DMS153 treated with DMSO at 0.1 percent for 48 hours (cell line): Measurements from ENCODE around the gene CADM3.

Experiments
- DNase-seq: peaks from one replicate; lab custom pipeline; 2025; ENCODE audit not compliant: unreplicated experiment; lab: John Stamatoyannopoulos, UW

CADM3 gene

GRCh38 chr1:159171254-159171687 lies at the start of gene CADM3:
CADM3 (plus strand) TSS chr1:159171615; CDS start chr1:159171766, 151 bp downstream.
- DNase-seq, result no peak

GRCh38 chr1:159122005-159122621 lies 49.3 kb upstream of the CADM3 start:
- no peak for DNase-seq

- no peak for DNase-seq
Measured at GRCh38 chr1:159123587-159123986, 47.8 kb upstream of the CADM3 start.

GRCh38 chr1:159132271-159132881 lies 39.0 kb upstream of the CADM3 start:
- DNase-seq, result peak; percentile 51

- DNase-seq, result no peak
Measured at GRCh38 chr1:159140474-159140873, 30.9 kb upstream of the CADM3 start.

GRCh38 chr1:159141584-159142390 lies 29.6 kb upstream of the CADM3 start:
- peak; percentile 15 for DNase-seq

- DNase-seq, result no peak
Measured at GRCh38 chr1:159142391-159142663, 29.1 kb upstream of the CADM3 start.

GRCh38 chr1:159142726-159143510 lies 28.5 kb upstream of the CADM3 start:
- DNase-seq, result no peak

GRCh38 chr1:159144571-159144970 lies 26.8 kb upstream of the CADM3 start:
- DNase-seq, result no peak

- DNase-seq, result no peak
Measured at GRCh38 chr1:159146980-159147379, 24.4 kb upstream of the CADM3 start.

- DNase-seq, result no peak
Measured at GRCh38 chr1:159152031-159152430, 19.4 kb upstream of the CADM3 start.

- peak; percentile 55 for DNase-seq
Measured at GRCh38 chr1:159161001-159161718, 10.3 kb upstream of the CADM3 start.

- no peak for DNase-seq
Measured at GRCh38 chr1:159161719-159162026, 9.7 kb upstream of the CADM3 start.

- DNase-seq, result no peak
Measured at GRCh38 chr1:159162516-159163265, 8.7 kb upstream of the CADM3 start.

GRCh38 chr1:159163614-159164228 lies 7.7 kb upstream of the CADM3 start:
- no peak for DNase-seq

GRCh38 chr1:159168043-159168442 lies 3.4 kb upstream of the CADM3 start:
- no peak for DNase-seq

GRCh38 chr1:159170639-159171038 lies 776 bp upstream of the CADM3 start:
- no peak for DNase-seq

- no peak for DNase-seq
Measured at GRCh38 chr1:159171688-159172501, 480 bp downstream of the CADM3 start.
